HG03108 (cell line): ENCODE data around the gene BLNK.
A peak's percentile ranks its signal among the peaks of the same experiment; 100 is the strongest.

Experiments
- ATAC-seq: cut with Tn5 transposase; IDR thresholded peaks from one replicate; pipeline ENCODE4 v1.9.1; 2021; ENCODE audit warnings: moderate library complexity; ENCODE audit not compliant: unreplicated experiment

Gene BLNK

DNA sequence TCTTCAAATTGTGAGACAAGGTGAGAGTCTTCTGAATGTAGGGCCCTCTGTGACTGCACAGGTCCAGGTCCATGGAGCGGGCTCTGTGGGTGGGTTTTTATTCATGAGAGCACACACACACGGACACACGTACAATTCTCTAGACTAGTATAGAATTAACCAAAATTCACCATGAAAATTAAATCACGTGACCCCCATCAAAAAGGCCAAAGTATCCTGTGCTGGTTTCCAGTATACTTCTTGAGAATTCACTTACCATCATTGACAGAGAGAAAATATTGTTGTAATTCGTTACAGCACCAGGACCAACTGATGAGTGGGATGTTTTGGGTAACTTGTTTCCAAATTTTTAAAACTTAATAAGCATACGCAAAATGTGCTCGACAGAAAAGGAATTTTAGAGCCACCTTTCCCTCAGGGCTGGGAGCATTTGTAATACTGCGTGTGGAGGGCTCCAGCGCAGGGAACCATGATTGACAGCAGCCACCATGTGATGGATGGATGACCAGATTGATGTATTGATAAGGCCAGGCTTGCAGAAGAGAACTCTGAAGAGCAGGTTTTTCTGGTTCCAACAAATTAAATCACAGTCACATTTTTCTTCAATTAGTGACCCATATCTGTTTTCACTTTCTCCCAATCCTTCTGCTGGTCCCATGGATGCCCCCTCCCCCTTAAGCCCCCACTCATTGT lies 18.0 kb upstream of the BLNK start:
- ATAC-seq: no peak

GRCh38 chr10:96288151-96288621 lies 16.8 kb upstream of the BLNK start:
- ATAC-seq: peak; percentile 67

GRCh38 chr10:96287392-96288105 lies 16.2 kb upstream of the BLNK start:
- peak; percentile 49 for ATAC-seq

GRCh38 chr10:96285331-96285752 lies 14.0 kb upstream of the BLNK start:
- no peak for ATAC-seq

GRCh38 chr10:96283756-96284155 lies 12.4 kb upstream of the BLNK start:
- ATAC-seq: no peak

DNA sequence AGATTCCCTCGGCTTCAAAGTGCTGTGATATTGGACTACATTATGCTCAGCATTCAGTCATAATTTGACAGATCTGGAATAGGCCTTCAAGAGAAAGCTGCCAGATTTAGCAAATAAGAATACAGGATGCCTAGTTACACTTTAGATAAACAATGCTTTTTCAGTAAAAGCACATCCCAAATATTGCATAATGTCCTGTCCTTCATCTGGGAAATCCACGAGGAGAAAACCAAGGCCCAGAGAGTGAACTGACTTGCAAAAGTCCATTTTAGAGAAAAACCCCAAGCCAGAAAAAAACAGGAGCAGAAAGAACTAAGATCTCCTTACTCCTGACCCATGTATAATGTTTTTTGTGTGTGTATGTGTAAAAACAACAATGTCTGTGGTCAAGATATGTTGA lies 12.0 kb upstream of the BLNK start:
- no peak for ATAC-seq

DNA sequence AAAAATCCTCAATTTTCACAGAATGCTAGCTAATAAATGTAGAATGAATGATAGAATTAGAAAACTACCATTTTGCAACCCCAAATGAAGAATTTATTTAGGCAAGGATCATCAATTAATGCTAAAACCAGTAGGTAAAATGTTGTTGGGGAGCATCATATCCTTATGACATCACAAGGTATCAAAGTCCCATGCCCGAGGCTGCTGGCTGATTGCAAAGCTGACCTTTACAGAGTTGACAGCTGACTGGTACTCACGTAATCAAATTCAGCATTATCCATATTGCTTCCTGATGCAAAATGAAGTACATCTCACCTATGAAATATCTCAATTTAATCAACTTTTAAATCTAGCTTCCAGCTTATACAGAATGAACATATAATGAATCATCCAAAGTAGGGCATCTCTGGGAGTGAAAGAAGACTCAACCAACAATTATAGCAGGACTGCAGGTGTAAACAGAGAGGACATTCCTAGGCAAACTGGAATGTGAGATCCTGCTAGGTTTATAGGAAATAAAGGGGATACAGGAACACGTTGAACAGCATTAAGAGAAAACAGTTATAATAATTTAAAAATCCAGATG lies 10.2 kb upstream of the BLNK start:
- no peak for ATAC-seq

GRCh38 chr10:96280859-96281258 lies 9.5 kb upstream of the BLNK start:
- no peak for ATAC-seq

GRCh38 chr10:96279191-96279641 lies 7.8 kb upstream of the BLNK start:
- no peak for ATAC-seq

- no peak for ATAC-seq
These were observed 5.5 kb upstream of the BLNK start for GRCh38 chr10:96276831-96277230.

DNA sequence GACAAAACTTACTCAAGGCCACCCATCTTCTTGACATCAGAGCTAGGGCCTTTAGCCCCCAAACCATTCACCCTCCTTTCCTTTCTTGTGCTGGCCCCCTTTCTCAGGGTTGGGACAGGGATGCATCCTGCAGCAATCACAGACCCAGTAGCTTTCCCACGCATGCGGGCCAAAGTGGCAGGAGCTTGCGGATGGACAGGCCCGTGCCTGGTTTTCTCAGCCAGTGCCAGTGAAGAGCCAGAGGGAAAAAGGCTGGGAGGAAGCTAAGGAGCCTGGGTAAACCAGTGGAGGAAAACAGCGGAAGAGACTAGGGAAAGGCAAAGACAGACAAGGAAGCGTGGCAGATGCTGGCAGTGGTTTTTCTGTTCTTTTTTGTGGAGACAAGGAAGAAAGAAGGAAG lies 5.1 kb upstream of the BLNK start:
- no peak for ATAC-seq

- ATAC-seq: no peak
These were observed 4.5 kb upstream of the BLNK start for GRCh38 chr10:96275685-96276418.

GRCh38 chr10:96272316-96273280 lies 1.2 kb upstream of the BLNK start:
- ATAC-seq: peak; percentile 0

DNA sequence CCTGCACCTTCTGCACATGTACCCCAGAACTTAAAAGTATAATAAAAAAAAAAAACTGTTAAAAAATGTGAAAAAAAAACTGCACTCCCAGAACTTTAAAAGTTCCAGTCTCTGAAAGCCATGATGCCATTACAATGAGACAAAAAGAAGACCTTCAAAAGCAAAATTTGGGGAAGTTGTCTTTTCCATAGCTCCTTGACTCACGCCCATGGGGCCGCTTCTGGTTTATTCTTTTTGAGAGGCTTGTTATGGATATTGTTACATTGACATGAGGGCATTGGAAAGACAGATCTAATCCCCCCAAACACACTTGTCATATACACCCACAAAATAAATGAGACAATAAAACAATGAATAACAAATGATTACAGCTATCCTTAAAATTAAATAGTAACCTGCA lies 798 bp downstream of the BLNK start:
- no peak for ATAC-seq

GRCh38 chr10:96269438-96270300 lies 1.7 kb downstream of the BLNK start:
- ATAC-seq: no peak

DNA sequence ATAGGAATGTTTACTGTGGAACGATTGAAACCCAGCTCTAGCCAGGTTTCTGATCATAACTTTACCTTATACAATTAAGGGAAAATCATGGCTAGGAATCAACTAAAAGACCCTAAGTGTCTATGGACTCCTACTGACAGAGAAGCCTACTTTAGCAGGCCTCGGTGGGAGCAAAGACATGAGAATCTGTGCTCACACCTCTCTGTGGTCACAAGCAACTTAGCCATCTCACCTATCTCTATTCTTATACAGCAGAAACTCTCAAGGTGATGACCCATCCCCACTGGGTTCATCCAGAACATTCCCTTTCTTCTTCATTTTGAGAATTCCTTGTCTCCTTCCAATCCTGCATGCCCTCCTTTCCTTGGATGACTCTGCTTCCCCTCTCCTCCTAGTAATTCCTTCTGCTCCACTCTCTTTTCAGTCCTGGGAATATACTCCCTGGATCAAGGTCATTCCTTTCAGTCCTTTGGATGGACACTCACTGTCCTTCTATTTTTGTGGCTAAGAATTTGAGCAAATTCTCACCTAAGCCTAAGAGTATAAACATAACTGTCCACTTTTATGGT lies 2.9 kb downstream of the BLNK start:
- ATAC-seq: no peak

DNA sequence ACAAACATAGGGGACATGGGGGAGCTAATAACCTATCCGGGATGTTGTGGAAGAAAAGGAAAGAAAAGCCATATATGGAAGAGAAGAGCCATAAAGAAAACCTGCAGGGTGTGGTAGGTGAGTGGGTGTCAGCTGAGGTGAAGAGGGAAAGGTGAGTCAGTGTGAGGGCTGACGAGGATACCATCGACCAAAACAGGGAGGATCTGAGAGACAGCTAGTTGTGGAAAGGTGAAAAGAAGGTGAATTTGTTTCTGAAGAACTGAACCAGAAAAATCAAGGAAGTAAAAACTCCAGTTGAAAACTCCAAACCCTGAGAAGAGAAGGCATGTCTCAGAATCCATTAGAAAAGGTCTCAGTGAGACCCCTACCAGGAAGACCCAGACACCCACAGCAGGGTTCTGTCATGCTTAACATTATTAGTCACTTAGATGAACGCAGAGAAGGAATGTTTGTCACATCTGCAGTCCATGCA lies 4.1 kb downstream of the BLNK start:
- ATAC-seq: no peak

GRCh38 chr10:96266118-96266770 lies 5.1 kb downstream of the BLNK start:
- ATAC-seq: no peak
